ENCODE measurements around the gene APAF1.

- TF ChIP-seq CTCF (IDR thresholded peaks at IDR 0.05 in 2 of 3, conservative IDR thresholded peaks at IDR 0.05 in 1 of 3; ENCODE audit: control insufficient read depth in 2 of 3, extremely low read depth in 1 of 3, insufficient read depth in 1 of 3, low read depth in 3 of 3, low read length in 3 of 3) (no peak), CREM (IDR thresholded peaks at IDR 0.05; ENCODE audit: low read depth) (no peak), EP300 (IDR thresholded peaks at IDR 0.05; ENCODE audit: borderline replicate concordance in 1 of 2, control insufficient read depth in 1 of 2, low read depth in 2 of 2, low read length in 2 of 2) (no peak), SMAD1 (IDR thresholded peaks at IDR 0.05; ENCODE audit: low read depth, partially characterized antibody) (no peak), POLR2AphosphoS5 (IDR thresholded peaks at IDR 0.05; ENCODE audit: low read length) (no peak), EGR1 (IDR thresholded peaks at IDR 0.05; ENCODE audit: borderline replicate concordance in 1 of 2, low read depth in 2 of 2, low read length in 2 of 2) (no peak), POLR2AphosphoS2 (IDR thresholded peaks at IDR 0.05; ENCODE audit: low read depth, low read length) (no peak), NFYA (IDR thresholded peaks at IDR 0.05; ENCODE audit: borderline replicate concordance, low read depth, low read length) (no peak), CREB1 (IDR thresholded peaks at IDR 0.05; ENCODE audit: low read depth) (no peak), RFX5 (IDR thresholded peaks at IDR 0.05; ENCODE audit: low read depth, low read length) (no peak), ZZZ3 (IDR thresholded peaks at IDR 0.05; ENCODE audit: control insufficient read depth, insufficient read length, low read depth) (no peak), PML (IDR thresholded peaks at IDR 0.05; ENCODE audit: low read length) (no peak), KAT2A (conservative IDR thresholded peaks at IDR 0.05; ENCODE audit: control insufficient read depth, low read depth, low read length) (no peak)
Measured at GRCh38 chr12:98691351-98691750, 46.3 kb downstream of the APAF1 start.
